HG02588 (cell line): Measurements from ENCODE around the gene P2RY6.
"Not testable (repeated sequence)": the region's sequence is repeated elsewhere in the genome, so short reads cannot be mapped to it uniquely, and the experiment has no call there.

Source experiments
- ATAC-seq: cut with Tn5 transposase; IDR thresholded peaks from one replicate; pipeline ENCODE4 v1.9.1; 2021; ENCODE audit warnings: mild to moderate bottlenecking, moderate library complexity; ENCODE audit not compliant: unreplicated experiment

P2RY6 gene

DNA sequence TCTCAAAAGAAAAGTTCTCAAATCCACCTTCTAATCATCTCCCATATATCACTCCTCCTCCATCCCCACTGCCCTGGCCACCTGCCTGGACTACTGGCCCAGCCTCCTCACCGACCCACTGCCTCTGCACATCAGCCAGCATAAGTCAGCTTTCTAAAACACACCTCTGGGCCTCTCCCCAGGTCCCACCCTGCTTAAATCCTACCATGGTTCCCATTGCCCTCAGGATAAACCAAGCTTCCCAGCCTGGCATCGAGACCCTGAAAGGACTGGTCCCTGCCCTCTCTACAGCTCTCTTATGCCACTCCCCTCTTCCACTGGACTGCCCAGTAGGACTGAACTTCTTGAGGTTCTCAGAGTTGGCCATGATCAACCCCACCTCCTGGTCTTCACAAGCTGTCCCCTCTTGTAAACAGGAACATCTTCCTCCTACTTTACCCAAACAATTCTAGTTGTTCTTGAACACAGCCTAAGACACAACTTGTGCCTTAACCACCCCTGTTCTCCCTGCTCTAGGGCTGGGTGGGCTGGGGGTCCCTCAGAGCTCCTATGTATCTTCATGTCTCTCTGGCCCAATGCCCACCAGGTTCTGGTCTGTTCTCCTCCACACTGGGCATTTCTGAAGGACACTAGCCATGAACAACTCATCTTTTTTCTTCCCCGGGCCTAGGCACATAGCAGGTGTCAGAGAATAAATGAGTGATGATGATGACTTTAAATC, 12.6 kb upstream of the P2RY6 start:
- ATAC-seq, result no peak

- ATAC-seq, result no peak
Observed at GRCh38 chr11:73260127-73260457, 12.0 kb upstream of the P2RY6 start.

DNA sequence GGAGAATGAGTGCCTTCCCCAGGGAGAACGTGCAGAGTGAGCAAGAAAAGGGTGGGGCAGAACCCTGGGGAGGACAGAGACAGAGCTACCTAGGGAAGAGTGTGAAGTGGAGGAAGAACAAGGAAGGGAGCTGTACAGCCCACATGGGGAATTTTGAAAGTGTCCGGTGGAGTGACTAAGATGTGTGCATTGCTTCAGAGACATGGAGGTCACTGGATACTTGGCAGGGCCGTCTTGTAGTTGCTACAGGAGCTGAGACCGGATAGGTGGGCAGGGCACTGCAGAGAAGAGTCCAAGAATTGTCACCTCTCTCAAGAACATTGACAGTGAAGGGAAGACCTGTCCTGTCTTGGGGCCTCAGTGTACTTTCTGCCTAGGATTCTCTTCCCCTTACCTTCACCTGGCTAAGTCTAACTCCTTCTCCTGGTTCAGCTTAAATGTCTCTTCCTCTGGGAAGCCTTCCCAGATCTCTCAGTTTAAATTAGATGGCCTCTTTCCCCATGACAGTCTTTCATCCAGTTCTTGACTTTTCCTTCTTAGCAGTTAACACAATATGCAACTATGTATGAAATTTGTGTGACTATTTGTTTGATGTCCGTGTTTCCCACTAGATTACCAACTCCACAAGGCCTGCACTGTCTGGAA, 9.2 kb upstream of the P2RY6 start:
- no peak for ATAC-seq

GRCh38 chr11:73263640-73264039, 8.5 kb upstream of the P2RY6 start:
- ATAC-seq, result no peak

DNA sequence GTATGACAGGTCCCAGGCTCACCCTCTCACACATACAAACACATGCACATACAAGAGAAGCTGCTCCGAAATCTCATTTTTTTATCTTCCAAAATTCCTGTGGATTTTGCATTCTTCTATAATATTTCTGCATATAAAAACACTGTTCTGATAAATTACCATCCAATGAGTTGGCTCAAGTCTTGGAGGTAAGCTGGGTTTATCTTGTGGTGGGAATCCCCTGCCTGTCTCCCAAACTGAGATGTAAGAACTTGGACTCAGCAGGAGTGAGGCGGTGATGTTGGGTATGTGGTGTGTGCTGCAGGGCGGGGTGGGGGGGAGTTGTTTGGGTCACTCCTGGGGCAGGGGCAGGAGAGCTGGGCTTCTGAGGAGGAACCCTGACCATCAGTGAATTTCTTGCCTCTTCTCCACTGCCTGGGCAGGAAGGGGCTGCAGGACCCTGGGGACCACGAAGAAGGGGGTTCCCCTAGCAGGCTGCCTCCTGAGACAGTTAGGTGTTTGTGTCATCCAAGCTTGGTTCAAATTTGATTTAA, 6.8 kb upstream of the P2RY6 start:
- no peak for ATAC-seq

DNA sequence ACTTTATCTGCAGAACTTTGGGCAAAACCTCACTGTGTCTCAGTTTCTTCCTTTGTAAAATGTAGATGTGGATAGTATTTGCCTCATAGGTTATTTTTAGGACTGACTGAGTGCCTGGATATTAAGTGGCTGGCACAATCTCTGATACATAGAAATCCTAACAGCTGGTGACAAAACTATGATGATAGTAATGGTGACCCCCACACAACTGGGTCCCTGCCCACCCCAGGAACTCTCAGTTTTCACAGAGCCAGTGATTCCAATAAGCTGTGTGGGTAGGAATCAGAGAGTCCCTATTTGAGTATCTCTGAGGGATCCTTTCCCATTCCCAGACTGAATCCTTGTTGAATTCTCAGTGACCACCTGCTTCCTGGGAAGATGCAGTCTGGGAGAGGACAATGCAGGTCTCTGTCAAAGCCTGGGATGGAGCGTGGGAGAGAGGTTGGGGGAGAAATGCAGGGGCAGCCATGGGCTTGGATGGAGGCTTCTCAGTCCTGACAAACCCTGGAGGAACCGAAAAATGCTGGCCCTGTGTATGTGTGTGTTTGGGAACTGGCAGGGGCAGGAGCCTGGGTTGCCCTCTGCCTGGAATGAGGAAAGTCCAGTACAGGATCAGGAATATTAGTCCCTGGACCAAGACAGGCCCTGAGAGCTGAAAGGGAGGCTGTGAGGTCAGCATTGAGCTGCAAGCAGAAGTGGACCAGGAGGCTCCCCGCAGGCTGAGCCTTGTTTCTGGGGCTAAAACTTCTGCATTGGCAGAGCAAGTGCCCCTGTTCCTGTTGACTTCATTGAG, 6.1 kb upstream of the P2RY6 start:
- no peak for ATAC-seq

- ATAC-seq, result no peak
Observed at GRCh38 chr11:73266646-73267020, 5.5 kb upstream of the P2RY6 start.

DNA sequence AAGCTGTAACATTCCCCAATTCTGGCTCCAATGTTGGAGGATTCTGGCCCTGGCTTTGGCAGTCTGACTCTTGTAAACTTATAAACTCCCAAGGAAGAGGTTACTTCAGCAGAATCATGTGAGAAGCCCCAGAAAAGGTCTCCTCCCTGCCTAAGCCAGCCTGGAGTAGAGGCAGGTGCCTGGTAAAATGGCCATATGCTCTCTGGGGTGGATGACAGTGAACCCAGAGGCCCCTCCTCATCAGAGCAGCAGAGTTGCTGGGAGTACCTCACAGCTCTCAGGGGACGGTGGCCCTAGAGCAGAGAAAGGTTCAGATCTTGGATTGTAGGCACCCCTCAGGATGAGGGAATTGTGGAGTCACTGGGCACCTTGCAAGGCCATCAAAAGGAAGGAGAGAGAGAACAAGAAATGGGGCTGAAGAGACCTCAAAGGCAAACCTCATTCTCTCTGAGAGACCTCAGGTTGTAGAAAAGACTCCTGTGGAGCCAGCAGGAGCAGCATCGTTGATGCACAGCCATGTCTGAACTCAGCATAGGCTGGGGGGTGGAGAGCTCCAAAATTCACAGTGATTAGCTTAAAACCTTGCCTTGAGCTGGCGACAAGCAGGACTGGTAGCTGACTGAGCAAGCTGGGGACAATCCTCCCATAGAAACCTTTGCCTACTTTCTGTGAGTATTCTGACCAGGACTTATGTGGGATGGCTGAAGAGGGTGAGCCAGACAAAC, 4.9 kb upstream of the P2RY6 start:
- no peak for ATAC-seq

DNA sequence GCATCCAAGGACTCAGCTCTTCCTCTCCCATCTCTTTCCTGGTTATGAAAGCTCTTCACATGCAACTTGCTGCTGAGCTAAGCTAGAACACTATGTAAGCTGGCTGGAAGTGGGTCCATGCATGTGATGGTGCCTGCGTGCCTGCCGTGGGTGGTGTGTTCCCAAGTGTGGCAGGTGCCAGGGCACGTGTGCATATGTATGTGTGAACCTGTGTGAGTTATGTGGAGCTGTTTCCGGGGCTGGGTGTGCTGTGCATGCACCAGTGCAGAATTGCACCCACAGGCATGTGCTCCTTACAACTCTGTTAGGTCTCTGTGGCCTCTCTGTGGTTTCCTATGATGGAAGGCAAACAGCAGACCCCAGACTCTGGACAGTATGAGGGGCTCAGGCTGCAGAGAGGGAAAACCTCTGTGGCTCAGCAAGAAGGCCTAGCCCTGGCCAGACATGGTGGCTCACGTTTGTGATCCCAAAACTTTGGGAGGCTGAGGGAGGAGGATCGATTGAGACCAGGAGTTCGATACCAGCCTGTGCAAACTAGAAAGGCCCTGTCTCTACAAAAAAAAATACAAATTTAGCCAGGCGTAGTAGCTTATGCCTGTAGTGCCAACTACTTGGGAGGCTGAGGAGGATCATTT, 4.1 kb upstream of the P2RY6 start:
- ATAC-seq, result no peak

GRCh38 chr11:73268671-73269271, 3.4 kb upstream of the P2RY6 start:
- ATAC-seq, result no peak

GRCh38 chr11:73269459-73270015, 2.6 kb upstream of the P2RY6 start:
- ATAC-seq, result no peak

DNA sequence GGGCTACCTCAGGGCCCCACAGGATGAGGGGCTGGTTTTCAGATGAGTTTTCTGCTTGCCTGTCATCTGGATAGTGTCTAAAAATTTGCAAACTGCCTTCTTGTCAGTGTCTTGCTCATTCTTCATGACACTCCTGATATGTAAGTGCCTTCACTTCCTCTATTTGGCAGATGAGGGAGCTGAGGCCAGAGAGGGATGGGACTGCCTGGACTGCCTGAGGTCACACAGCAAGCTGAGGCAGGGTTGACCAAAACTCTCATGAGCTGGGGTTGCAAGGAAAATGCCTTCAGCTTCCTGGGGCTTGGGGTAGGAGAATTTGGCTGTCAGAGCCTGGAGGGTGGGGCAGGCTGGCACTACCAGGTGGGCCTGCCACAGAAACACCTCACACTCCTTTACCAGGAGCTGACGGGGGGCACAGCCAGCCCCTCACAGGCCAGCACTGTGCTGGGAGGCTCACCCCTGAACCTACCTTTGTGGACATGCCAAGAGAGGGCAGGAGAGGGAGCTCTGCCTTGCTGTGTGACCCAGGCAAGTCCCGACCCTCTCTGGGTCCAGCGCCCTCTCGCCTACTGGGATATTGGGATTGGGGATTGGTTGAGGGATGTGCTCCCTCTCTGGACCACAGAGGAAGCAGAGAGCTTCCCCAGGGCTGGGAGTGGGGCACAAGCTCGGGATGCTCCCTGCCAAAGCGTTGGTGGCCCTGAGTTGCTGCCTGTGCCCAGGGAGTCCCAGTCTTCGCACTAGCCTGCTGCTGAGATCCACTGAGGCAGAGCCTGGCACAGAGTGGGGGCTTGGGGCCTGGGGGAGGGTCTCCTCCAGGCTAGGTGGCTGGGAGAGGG, 1.9 kb upstream of the P2RY6 start:
- ATAC-seq, result no peak

- no peak for ATAC-seq
Observed at GRCh38 chr11:73270855-73271477, 1.2 kb upstream of the P2RY6 start.

GRCh38 chr11:73271478-73271865, 666 bp upstream of the P2RY6 start:
- ATAC-seq, result not testable (repeated sequence)

- ATAC-seq, result no peak
Observed at GRCh38 chr11:73272680-73273038, 521 bp downstream of the P2RY6 start.

DNA sequence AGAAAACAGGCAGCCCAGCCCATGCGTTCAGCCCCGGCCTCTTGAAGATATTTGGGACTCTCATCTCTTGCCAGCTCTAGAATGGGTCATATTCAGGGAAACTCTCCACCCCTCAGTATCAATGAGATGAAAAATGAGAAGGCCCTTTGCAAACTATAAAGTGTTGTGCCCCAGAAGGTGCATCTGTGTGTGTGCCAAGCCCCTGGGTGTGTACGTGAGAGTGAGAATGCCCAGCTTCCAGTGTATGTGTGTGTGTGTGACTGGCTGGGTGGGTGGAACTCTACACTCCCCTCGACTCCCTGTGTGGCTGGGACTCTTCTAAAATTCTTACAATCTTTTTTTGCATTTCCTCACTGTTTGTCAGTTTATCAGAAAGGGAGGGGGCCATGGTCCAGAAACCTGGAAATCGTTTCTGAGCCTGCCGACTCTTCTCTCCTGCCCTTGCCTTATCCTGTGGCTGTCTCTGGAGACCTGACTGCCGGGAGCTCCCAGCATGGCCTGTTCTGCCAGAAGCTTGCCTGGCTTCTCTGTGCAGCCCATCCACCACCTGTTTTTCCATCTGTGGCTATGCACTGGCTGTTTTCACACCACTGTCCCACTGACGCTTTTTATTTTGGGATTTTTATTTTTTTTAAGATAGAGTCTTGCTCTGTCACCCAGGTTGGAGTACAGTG, 1.2 kb downstream of the P2RY6 start:
- no peak for ATAC-seq

DNA sequence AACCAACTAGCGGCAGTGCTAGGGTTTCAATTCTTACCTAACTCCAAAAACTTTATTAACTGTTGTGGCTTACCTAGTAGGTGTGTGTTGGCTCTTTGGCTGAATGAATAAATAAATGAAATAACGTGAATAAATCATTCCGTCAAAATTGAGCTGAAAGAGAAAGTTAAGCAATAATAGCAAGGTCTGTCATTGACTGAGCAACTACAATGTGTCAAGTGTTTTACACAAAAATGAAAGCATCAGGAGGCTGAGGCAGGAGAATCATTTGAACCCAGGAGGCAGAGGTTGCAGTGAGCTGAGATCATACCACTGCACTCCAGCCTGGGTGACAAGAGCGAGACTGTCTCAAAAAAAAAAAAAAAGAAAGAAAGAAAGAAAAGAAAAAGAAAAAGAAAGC, 2.1 kb downstream of the P2RY6 start:
- ATAC-seq, result not testable (repeated sequence)

DNA sequence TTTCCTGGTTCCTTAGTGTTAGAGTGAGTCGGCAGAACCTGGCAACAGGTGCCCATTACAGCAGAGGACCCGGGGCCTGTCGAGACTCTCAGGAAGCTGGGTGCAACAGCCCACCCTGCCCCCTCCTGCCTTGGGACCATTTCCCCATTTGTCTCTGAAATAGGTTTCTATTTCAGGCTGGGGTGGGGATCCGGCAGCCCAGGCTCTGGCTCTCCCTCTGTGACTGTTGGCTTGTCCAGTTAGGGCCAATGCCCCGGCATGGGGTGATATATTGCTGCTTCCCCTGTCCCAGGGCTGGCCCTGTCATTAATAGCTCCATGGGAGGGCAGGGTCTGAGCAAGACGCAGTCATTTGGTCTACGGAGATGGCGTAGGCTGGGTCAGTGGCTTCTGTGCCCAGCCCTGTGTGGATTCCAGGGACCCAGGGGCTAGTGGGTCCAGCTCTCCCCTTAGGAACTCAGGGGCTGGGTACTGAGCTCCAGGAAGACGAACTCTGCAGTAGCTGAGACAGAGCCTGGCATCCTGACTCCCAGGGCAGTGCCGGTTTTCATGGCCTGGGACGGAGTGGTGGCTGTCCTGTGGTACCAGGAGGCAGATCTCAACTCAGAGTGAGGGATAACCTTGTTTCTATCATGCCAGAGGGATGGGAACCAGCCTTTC, 2.7 kb downstream of the P2RY6 start:
- no peak for ATAC-seq
